ENCODE data around the gene UBA52.
"Not testable (repeated sequence)": the region's sequence is repeated elsewhere in the genome, so short reads cannot be mapped to it uniquely, and the experiment has no call there.

The UBA52 gene

DNA sequence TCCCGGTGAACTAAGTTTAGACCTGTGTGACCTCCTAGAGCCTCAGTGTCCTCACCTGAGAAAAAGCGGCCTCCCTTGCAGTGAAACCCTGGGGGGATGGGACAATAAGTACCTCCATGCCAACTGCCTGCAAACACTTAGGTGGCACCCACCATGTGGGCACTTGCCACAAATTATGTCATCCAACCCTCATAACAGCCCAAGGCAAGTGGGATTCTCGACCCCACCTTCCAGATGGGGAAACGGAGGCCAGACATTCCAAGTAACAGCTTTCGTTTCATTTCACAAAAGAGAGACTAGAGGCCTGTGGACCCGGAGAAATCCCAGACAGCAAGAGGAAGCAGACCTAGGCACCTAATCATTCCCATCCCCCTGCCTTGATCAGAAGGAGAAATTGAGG, 23.8 kb downstream of the UBA52 start:
- no peak overlapping the region for H3K27ac ChIP-seq (replicated peaks)
- no peak overlapping the region for H3K4me3 ChIP-seq (replicated peaks; ENCODE audit: insufficient read depth, low read length)
- H3K27me3 ChIP-seq (ENCODE audit: insufficient read depth, poor library complexity, severe bottlenecking), result peaks cover 9% of the 10 kb centered on the region
- no peak for DNase-seq (ENCODE audit: low read depth in 1 of 2, low spot score in 1 of 2)
- no peak for TF ChIP-seq SPI1 (IDR thresholded peaks at IDR 0.05; ENCODE audit: borderline replicate concordance, low read depth)
- TF ChIP-seq GABPA (IDR thresholded peaks at IDR 0.05; ENCODE audit: low read depth), result no peak
- TF ChIP-seq, protein P1, sequence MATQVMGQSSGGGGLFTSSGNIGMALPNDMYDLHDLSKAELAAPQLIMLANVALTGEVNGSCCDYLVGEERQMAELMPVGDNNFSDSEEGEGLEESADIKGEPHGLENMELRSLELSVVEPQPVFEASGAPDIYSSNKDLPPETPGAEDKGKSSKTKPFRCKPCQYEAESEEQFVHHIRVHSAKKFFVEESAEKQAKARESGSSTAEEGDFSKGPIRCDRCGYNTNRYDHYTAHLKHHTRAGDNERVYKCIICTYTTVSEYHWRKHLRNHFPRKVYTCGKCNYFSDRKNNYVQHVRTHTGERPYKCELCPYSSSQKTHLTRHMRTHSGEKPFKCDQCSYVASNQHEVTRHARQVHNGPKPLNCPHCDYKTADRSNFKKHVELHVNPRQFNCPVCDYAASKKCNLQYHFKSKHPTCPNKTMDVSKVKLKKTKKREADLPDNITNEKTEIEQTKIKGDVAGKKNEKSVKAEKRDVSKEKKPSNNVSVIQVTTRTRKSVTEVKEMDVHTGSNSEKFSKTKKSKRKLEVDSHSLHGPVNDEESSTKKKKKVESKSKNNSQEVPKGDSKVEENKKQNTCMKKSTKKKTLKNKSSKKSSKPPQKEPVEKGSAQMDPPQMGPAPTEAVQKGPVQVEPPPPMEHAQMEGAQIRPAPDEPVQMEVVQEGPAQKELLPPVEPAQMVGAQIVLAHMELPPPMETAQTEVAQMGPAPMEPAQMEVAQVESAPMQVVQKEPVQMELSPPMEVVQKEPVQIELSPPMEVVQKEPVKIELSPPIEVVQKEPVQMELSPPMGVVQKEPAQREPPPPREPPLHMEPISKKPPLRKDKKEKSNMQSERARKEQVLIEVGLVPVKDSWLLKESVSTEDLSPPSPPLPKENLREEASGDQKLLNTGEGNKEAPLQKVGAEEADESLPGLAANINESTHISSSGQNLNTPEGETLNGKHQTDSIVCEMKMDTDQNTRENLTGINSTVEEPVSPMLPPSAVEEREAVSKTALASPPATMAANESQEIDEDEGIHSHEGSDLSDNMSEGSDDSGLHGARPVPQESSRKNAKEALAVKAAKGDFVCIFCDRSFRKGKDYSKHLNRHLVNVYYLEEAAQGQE (IDR thresholded peaks at IDR 0.05; ENCODE audit: insufficient replicate concordance, low read depth), result no peak
- TF ChIP-seq POLR2AphosphoS5 (IDR thresholded peaks at IDR 0.05; ENCODE audit: low read depth), result no peak
- TF ChIP-seq, protein P2, sequence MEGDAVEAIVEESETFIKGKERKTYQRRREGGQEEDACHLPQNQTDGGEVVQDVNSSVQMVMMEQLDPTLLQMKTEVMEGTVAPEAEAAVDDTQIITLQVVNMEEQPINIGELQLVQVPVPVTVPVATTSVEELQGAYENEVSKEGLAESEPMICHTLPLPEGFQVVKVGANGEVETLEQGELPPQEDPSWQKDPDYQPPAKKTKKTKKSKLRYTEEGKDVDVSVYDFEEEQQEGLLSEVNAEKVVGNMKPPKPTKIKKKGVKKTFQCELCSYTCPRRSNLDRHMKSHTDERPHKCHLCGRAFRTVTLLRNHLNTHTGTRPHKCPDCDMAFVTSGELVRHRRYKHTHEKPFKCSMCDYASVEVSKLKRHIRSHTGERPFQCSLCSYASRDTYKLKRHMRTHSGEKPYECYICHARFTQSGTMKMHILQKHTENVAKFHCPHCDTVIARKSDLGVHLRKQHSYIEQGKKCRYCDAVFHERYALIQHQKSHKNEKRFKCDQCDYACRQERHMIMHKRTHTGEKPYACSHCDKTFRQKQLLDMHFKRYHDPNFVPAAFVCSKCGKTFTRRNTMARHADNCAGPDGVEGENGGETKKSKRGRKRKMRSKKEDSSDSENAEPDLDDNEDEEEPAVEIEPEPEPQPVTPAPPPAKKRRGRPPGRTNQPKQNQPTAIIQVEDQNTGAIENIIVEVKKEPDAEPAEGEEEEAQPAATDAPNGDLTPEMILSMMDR (IDR thresholded peaks at IDR 0.05; ENCODE audit: insufficient read depth, low read length), result no peak

DNA sequence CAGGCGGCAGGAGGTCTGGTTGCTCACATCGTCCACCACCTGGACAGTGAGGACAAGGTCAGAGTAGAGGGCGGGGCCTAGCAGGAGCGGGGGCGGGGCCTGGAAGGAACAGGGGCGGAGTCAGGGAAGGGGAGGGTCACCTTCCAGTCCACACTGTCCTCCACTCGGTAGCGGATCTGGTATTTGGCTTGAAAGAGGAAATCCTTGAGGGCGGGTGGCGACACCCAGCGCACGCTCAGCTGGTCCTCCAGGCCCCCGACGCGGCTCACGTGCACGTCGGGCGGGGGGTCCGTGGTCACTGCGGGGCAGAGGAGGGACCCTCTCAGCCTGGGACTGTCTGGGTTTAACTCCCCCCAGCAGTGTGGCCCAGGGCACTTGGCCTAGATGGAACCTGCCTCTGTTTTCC, 25.1 kb downstream of the UBA52 start:
- Histone ChIP-seq H3K27ac (replicated peaks) (no peak overlapping the region), H3K27me3 (ENCODE audit: insufficient read depth, poor library complexity, severe bottlenecking) (peaks cover 9% of the 10 kb centered on the region), H3K4me3 (replicated peaks; ENCODE audit: insufficient read depth, low read length) (no peak overlapping the region)
- DNase-seq (ENCODE audit: low read depth in 1 of 2, low spot score in 1 of 2), result peak in 1 of 2 experiments; percentile 66
- TF ChIP-seq, protein P2 (IDR thresholded peaks at IDR 0.05; ENCODE audit: insufficient read depth, low read length), result no peak
- TF ChIP-seq SPI1 (IDR thresholded peaks at IDR 0.05; ENCODE audit: borderline replicate concordance, low read depth) (no peak), GABPA (IDR thresholded peaks at IDR 0.05; ENCODE audit: low read depth) (no peak), POLR2AphosphoS5 (IDR thresholded peaks at IDR 0.05; ENCODE audit: low read depth) (no peak)
- TF ChIP-seq, protein P1 (IDR thresholded peaks at IDR 0.05; ENCODE audit: insufficient replicate concordance, low read depth), result no peak

DNA sequence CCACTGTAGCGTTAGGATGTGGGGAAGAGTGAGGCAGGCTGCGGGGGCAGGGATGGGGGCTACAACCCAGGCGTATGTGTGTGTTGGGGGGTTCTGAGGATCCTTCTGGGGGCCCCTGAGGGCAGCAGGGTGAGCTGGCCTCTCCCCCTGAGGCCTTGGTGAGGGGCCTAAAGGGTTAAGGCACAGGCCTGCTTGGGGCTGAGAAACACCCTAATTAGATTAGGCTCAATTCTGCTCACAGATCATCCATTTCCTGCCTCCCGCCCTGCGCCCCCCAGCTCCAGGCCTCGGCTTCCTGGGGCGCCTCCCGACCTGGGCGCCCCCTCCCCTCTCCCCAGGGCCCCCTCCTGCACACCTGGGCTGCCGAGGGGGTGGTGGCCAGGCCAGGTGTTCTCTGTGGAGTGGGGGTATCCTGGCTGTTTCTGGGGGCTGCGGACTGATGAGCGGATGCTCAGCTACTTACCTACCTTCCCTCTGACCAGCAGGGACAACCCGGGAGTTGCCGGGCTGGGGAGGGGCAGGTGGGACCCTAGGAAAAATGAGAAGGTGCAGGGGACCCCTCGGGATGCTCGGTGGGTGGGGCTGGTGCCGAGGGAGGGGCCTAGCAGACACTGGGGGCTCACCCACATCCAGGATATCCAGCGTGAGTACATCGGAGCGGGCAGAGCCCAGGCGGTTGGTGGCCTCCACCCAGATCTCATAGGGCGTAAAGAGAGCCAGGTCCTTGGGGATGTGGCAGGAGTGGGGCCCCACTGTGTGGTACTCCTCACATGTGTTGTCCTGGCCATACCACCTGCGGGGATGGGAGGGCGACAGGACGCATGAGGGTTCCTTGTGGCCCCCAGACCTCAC, 26.4 kb downstream of the UBA52 start:
- Histone ChIP-seq H3K27ac (replicated peaks) (no peak overlapping the region), H3K27me3 (ENCODE audit: insufficient read depth, poor library complexity, severe bottlenecking) (peaks cover 12% of the 10 kb centered on the region), H3K4me3 (replicated peaks; ENCODE audit: insufficient read depth, low read length) (no peak overlapping the region)
- TF ChIP-seq POLR2AphosphoS5 (IDR thresholded peaks at IDR 0.05; ENCODE audit: low read depth), result no peak
- DNase-seq (ENCODE audit: low read depth in 1 of 2, low spot score in 1 of 2), result no peak

DNA sequence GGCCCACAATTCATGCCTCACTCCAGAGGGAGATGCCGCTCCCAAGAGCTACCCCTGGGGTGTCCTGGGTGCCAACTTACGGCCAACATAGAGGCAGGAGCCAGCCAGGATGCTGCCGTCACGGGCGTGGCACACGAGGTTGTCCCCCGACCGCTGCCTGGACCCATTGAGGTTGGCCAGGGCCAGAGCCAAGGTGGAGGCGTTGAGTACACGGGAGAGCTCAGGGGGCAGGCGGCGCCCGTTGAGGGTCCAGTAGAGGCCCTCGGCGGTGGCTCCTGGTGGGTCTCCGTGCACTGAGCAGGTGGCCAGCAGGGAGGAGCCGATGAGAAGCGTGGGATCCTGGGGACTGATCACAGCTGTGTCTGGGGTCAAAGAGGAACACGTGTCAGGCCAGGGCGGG, 27.8 kb downstream of the UBA52 start:
- TF ChIP-seq, protein P2 (IDR thresholded peaks at IDR 0.05; ENCODE audit: insufficient read depth, low read length), result no peak
- no peak for TF ChIP-seq SPI1 (IDR thresholded peaks at IDR 0.05; ENCODE audit: borderline replicate concordance, low read depth)
- TF ChIP-seq, protein P1 (IDR thresholded peaks at IDR 0.05; ENCODE audit: insufficient replicate concordance, low read depth), result no peak
- no peak for TF ChIP-seq POLR2AphosphoS5 (IDR thresholded peaks at IDR 0.05; ENCODE audit: low read depth)
- TF ChIP-seq GABPA (IDR thresholded peaks at IDR 0.05; ENCODE audit: low read depth), result no peak
- Histone ChIP-seq H3K27ac (replicated peaks) (no peak overlapping the region), H3K4me3 (replicated peaks; ENCODE audit: insufficient read depth, low read length) (no peak overlapping the region), H3K27me3 (ENCODE audit: insufficient read depth, poor library complexity, severe bottlenecking) (peaks cover 25% of the 10 kb centered on the region)
- DNase-seq (ENCODE audit: low read depth in 1 of 2, low spot score in 1 of 2), result no peak

DNA sequence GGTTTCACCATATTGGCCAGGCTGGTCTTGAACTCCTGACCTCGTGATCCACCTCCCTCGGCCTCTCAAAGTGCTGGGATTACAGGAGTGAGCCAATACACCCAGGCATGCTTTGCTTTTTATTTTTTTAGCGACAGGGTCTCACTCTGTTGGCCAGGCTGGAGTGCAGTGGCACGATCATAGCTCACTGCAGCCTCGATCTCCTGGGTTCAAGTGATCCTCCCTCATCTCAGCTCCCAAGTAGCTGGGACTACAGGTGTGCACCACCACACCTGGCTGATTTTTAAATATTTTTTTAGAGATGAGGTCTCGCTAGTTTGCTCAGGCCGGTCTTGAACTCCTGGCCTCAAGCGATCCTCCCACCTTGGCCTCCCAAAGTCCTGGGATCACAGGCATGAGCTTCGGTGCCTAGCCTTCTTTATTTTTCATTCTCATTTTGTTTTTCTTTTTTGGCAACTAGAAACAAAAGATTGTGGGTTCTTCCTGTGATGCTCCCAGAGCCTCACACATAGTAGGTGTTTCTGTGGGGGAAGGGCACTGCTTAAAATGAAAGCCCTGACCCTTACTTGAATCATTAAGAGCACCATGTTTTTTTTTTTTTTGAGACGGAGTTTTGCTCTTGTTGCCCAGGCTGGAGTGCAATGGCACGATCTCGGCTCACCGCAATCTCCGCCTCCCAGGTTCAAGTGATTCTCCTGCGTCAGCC, 29.2 kb downstream of the UBA52 start:
- H3K4me3 ChIP-seq (replicated peaks; ENCODE audit: insufficient read depth, low read length); H3K27ac ChIP-seq (replicated peaks); DNase-seq (ENCODE audit: low read depth in 1 of 2, low spot score in 1 of 2): not testable (repeated sequence)
- peaks cover 34% of the 10 kb centered on the region for H3K27me3 ChIP-seq (ENCODE audit: insufficient read depth, poor library complexity, severe bottlenecking)

Measured in HL-60 (cell line).